Measurements from ENCODE around the gene CHCHD6.

GRCh38 chr3:126973814-126974213 lies 269.8 kb downstream of the CHCHD6 start:
- TF ChIP-seq CTCF (IDR thresholded peaks at IDR 0.05) (no peak), POLR2A (IDR thresholded peaks at IDR 0.05) (no peak)

Data from adrenal gland (tissue), 5 donors.